ENCODE measurements around the gene NPM1.

The NPM1 gene

DNA sequence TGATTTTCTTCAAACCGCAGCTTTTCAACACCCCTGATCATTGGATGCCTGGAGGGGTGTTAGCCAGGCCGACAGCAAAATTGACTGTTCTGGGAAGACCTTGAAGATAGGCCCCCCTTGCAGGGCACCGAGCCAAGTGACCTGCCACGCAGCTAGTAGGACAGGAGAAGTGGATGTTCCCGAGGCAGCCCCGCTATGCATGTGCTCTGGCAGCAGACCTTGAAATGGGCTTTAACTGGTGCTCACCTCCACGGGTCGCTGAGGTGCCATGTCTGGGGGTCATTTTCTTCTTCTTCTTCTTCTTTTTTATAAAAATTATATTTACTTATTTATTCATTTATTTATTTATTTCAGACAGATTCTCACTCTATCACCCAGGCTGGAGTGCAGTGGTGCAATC is 44.4 kb downstream of the NPM1 start:
- TF ChIP-seq, protein P1, sequence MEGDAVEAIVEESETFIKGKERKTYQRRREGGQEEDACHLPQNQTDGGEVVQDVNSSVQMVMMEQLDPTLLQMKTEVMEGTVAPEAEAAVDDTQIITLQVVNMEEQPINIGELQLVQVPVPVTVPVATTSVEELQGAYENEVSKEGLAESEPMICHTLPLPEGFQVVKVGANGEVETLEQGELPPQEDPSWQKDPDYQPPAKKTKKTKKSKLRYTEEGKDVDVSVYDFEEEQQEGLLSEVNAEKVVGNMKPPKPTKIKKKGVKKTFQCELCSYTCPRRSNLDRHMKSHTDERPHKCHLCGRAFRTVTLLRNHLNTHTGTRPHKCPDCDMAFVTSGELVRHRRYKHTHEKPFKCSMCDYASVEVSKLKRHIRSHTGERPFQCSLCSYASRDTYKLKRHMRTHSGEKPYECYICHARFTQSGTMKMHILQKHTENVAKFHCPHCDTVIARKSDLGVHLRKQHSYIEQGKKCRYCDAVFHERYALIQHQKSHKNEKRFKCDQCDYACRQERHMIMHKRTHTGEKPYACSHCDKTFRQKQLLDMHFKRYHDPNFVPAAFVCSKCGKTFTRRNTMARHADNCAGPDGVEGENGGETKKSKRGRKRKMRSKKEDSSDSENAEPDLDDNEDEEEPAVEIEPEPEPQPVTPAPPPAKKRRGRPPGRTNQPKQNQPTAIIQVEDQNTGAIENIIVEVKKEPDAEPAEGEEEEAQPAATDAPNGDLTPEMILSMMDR (IDR thresholded peaks at IDR 0.05; ENCODE audit: insufficient read depth, missing control alignments), result no peak
- DNase-seq (ENCODE audit: insufficient read length, low spot score) (no peak), FAIRE-seq (no peak)

DNA sequence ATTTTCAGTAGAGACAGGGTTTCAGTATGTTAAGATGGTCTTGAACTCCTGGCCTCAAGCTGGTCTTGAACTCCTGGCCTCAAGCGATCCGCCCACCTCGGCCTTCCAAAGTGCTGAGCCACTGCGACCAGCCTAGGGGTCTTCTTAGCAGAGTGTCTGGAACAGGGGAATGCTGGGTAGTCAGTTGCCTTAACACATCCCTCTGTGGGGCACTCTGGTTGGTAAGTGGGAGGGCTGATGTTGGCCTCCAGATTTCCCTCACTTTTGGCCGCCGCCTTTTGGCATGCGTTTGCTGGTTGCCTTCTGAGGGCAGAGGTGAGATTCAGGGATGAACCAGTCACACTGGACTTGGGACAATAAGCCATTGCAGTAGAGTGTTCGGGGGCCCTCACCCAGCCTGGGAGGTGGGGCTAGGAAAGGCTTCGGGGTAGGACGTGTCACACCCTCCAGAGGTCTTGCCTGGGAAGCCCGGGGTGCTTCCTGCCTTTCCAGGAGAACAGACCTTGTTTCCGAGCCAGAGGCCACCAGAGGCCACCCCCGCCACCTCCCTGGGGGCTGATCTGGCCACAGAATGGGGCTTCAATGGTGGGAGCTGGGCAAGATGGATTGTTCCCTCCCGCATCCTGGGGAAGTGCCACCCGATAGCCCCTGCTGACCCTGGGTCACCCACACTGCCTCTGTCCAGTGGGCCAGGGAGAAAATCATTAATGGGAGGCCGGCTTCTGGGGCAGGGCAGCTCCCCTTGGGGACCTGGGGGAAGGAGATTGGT is 45.1 kb downstream of the NPM1 start:
- no peak for DNase-seq (ENCODE audit: insufficient read length, low spot score)
- TF ChIP-seq, protein P1 (IDR thresholded peaks at IDR 0.05; ENCODE audit: insufficient read depth, missing control alignments), result no peak
- no peak for FAIRE-seq

DNA sequence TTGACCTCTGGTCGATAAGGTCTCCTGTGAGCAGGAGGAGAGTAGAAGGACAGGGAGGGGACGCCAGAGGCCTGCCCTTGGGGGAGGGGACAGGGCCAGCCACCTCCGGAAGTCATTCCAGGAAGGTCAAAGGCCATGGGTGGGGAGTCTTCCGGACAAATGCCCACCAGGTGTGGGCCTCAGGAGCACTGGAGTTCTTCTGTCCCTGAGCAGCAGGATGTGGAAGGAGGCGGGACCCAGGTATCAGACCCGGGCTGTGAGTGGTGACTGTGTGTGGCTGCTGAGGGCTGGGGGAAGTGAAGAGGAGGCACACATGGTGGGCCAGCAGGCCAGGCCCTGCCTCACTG is 45.7 kb downstream of the NPM1 start:
- TF ChIP-seq, protein P1 (IDR thresholded peaks at IDR 0.05; ENCODE audit: insufficient read depth, missing control alignments), result no peak
- FAIRE-seq (no peak), DNase-seq (ENCODE audit: insufficient read length, low spot score) (no peak)

DNA sequence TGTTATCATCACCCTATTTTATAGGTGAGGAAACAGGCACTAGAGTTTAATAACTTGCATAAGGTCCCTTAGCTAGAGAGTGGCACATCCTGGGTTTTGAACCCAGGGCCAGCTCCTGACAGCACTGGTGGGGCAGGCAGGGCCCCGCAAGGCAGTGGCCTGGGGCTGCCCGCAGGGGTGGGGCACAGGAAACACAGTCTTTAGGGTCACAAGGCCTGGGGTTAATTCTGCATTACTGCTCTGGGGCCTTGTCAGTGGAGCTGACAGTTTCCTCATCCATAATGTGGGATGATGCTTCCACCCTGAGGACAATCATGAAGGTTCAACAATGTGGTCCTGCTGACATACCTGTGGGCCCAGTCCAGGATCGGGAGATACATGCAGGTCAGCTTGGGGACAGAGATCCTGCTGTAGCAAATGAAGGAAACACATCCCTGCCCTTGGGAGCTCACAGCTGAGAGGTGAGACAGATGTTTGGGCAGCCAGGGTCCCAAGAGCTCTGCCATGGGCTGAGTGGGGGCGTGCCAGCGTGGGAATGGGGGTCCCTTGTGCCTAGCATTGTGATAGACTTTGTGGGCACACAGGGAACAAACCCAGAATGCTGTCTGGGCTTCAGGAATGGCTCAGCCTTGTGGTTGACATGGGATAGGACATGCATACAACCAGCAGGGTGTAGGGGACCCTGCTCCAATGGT is 46.5 kb downstream of the NPM1 start:
- DNase-seq (ENCODE audit: insufficient read length, low spot score), result no peak
- TF ChIP-seq, protein P1 (IDR thresholded peaks at IDR 0.05; ENCODE audit: insufficient read depth, missing control alignments), result no peak
- FAIRE-seq, result no peak

DNA sequence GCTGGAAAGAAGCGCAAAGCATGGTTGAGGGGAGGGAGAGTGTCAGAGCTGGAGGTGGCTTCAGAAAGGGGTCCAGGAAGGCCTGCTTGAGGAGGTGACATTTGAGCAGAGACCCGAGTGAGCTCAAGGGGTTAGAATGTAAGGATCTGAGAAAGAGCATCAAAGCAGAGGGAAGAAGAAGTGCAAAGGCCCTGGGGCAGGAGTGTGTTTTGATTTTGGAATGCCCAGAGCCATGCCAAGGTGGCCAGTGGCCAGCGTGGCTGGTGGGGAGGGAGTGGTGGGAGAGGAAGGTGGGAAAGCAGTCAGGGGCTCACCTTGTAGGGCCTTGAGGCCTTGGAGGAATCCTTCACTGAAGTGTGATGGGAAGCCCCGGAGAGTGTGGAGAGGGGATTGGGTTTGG is 47.2 kb downstream of the NPM1 start:
- FAIRE-seq, result no peak
- DNase-seq (ENCODE audit: insufficient read length, low spot score), result no peak
- TF ChIP-seq, protein P1 (IDR thresholded peaks at IDR 0.05; ENCODE audit: insufficient read depth, missing control alignments), result no peak

DNA sequence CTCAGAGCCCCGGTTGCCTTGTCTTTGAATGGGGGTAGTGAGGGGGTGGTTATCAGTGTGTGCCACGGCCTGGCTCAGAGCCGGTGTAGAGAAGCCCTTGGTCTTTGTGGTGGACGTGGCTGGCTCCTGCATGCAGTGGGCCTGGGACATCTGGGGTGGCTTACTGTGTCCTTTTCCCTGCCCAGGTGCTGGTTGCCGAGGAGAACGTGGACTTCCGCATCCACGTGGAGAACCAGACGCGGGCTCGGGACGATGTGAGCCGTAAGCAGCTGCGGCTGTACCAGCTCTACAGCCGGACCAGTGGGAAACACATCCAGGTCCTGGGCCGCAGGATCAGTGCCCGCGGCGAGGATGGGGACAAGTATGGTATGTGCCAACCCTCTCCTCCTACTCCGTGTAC is 48.3 kb downstream of the NPM1 start:
- TF ChIP-seq, protein P1 (IDR thresholded peaks at IDR 0.05; ENCODE audit: insufficient read depth, missing control alignments), result no peak
- FAIRE-seq, result no peak

DNA sequence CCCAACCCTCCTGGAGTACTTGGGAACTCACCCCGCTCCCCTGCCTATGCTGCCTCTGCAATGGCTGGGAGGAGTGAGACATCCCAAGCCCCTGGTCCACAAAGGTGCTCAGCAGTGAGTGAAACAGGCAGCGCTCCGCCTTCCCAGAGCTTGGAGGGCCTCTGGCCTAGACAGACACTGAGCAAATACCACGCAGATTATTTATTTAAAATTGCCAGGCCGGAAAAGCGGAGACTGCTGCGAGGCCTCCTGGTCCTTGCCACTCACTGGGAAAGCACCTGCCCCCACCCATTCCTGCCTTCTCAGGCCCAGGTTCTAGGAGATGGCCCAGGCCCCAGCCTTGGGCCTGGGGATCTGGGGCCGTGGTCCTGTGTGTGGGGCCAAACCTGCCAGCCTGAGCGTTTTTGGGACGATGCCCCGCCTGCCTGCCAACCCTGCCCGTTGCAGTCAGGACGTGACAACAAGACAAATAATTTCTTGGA is 49.2 kb downstream of the NPM1 start:
- no peak for DNase-seq (ENCODE audit: insufficient read length, low spot score)
- TF ChIP-seq, protein P1 (IDR thresholded peaks at IDR 0.05; ENCODE audit: insufficient read depth, missing control alignments), result no peak
- no peak for FAIRE-seq

More for the DNA sequence above, 48.3 kb downstream of the NPM1 start:
- no peak for DNase-seq (ENCODE audit: insufficient read length, low spot score)

Measured in D721Med (cell line).